Thyroid gland (tissue), 4 donors: Measurements from ENCODE around the gene DNAAF8.
"Not testable (repeated sequence)": the region's sequence is repeated elsewhere in the genome, so short reads cannot be mapped to it uniquely, and the experiment has no call there.

Experiments used
- POLR2A ChIP-seq, 2 donors: fragments of 450-650 bp; IDR thresholded peaks; one replicate each; pipeline ENCODE4 v1.6.1; 2017; ENCODE audit warnings: antibody characterized with exemption in 2 of 2, mild to moderate bottlenecking in 2 of 2, moderate library complexity in 1 of 2
- TF ChIP-seq, protein P1 (sequence below), 6 experiments: fragments of 200-600 bp in 3 of 6; fragments of 450-650 bp in 3 of 6; sonication (generic) in 3 of 6; IDR thresholded peaks; one replicate each; pipeline ENCODE4 v1.5.1; 2016 to 2019; ENCODE audit warnings: antibody characterized with exemption in 6 of 6, mild to moderate bottlenecking in 2 of 6, inconsistent platforms in 1 of 6, moderate library complexity in 1 of 6

DNA sequence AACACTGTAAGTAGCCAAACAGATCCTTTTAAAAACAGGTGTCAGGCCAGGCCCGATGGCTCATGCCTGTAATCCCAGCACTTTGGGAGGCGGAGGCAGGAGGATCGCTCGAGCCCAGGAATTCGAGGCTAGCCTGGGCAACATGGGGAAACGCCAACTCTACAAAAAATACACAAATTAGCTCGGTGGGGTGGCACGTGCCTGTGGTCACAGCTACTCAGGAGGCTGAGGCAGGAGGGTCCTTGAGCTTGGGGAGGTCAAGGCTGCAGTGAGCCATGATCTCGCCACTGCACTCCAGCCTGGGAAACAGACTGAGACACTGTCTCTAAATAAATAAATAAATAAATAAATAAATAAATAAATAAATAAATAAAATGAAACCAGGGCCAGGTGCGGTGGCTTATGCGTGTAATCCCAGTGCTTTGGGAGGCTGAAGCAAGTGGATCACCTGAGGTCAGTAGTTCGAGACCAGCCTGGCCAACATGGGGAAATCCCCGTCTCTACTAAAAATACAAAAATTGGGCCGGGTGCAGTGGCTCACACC is 50.2 kb downstream of the DNAAF8 start:
- TF ChIP-seq, protein P1, sequence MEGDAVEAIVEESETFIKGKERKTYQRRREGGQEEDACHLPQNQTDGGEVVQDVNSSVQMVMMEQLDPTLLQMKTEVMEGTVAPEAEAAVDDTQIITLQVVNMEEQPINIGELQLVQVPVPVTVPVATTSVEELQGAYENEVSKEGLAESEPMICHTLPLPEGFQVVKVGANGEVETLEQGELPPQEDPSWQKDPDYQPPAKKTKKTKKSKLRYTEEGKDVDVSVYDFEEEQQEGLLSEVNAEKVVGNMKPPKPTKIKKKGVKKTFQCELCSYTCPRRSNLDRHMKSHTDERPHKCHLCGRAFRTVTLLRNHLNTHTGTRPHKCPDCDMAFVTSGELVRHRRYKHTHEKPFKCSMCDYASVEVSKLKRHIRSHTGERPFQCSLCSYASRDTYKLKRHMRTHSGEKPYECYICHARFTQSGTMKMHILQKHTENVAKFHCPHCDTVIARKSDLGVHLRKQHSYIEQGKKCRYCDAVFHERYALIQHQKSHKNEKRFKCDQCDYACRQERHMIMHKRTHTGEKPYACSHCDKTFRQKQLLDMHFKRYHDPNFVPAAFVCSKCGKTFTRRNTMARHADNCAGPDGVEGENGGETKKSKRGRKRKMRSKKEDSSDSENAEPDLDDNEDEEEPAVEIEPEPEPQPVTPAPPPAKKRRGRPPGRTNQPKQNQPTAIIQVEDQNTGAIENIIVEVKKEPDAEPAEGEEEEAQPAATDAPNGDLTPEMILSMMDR (IDR thresholded peaks at IDR 0.05): not testable (repeated sequence)
- TF ChIP-seq POLR2A (IDR thresholded peaks at IDR 0.05): not testable (repeated sequence)
